Measurements from ENCODE around the gene WHRN. TPM values are rescaled to one million over a fixed set of nuclear protein-coding genes. Genes with fewer than 3 reads are reported as not detected.

The WHRN gene
- total and polyA plus RNA-seq, 2 of the 13 experiments (the other 11 are each of a cell fraction or from before 2014, with no cell fraction given), result 2.3 to 5.3 TPM

DNA sequence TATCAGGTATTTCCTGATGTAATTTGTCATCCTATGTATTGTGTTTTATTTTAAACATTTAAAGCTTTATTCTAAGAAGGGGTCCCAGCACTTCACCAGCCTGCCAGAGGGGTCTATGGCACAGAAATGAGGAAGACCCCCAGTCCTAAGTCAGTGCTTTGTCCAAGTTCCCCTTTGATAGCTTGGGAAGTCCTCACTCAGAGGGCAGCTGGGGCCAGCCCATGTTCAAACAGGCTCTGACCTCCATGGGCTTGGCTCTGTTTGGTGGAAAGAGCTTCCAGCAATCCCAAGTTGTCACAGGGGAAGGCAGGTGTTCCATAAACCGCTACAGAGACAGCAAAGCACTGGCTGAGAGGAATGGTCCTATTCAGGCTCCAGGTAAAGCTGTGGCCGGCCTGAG, 90.9 kb downstream of the WHRN start:
- 40% methylated on average over 1 of the region's 2 CpGs for WGBS (ENCODE audit: low lambda C conversion rate)
- CTCF ChIA-PET (ENCODE audit: low intra/inter-chr PET ratio, low total read pairs), result no interaction called here
- Histone ChIP-seq H3K9me3 (ENCODE audit: low read length) (no peaks in the 10 kb centered on the region), H2AFZ (ENCODE audit: low read length) (no peak overlapping the region), H3K4me1 (ENCODE audit: insufficient read depth, low read length) (peaks cover 8% of the 10 kb centered on the region), H3K79me2 (ENCODE audit: insufficient read depth, low read length) (no peaks in the 10 kb centered on the region), H3K4me2 (ENCODE audit: low read depth, low read length) (no peak overlapping the region), H3K36me3 (replicated peaks in 1 of 2; ENCODE audit: control insufficient read depth in 1 of 2, insufficient read depth in 2 of 2, low read length in 2 of 2) (no peaks in the 10 kb centered on the region), H3K9ac (ENCODE audit: insufficient read depth, low read depth, low read length) (no peak overlapping the region), H4K20me1 (ENCODE audit: insufficient read depth, low read length) (no peaks in the 10 kb centered on the region), H3K27ac (ENCODE audit: extremely low read length, insufficient read depth, low read length) (no peak overlapping the region), H3K27me3 (ENCODE audit: control insufficient read depth in 1 of 2, insufficient read depth in 2 of 2, low read length in 2 of 2) (no peaks in the 10 kb centered on the region), H3K4me3 (replicated peaks in 1 of 3; ENCODE audit: insufficient read depth in 1 of 3, low read depth in 2 of 3, low read length in 3 of 3) (no peak overlapping the region)
- DNase-seq (ENCODE audit: low spot score) (no peak), ATAC-seq (no peak; the same call in 2 of the 3 replicates), FAIRE-seq (no peak)
- TF ChIP-seq, protein P1, sequence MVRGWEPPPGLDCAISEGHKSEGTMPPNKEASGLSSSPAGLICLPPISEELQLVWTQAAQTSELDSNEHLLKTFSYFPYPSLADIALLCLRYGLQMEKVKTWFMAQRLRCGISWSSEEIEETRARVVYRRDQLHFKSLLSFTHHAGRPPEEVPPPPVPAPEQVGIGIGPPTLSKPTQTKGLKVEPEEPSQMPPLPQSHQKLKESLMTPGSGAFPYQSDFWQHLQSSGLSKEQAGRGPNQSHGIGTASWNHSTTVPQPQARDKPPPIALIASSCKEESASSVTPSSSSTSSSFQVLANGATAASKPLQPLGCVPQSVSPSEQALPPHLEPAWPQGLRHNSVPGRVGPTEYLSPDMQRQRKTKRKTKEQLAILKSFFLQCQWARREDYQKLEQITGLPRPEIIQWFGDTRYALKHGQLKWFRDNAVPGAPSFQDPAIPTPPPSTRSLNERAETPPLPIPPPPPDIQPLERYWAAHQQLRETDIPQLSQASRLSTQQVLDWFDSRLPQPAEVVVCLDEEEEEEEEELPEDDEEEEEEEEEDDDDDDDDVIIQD (CRISPR knock-in tag; IDR thresholded peaks at IDR 0.05; ENCODE audit: low read depth), result no peak
- TF ChIP-seq ZFYVE20 (CRISPR knock-in tag; IDR thresholded peaks at IDR 0.05; ENCODE audit: borderline replicate concordance, low read depth) (no peak), TAF15 (IDR thresholded peaks at IDR 0.05; ENCODE audit: low read depth, low read length, poor library complexity, severe bottlenecking) (no peak), NPAS2 (CRISPR knock-in tag; IDR thresholded peaks at IDR 0.05; ENCODE audit: borderline replicate concordance) (no peak), RAD51 (IDR thresholded peaks at IDR 0.05; ENCODE audit: borderline replicate concordance) (no peak), EHMT2 (IDR thresholded peaks at IDR 0.05; ENCODE audit: borderline replicate concordance, low read depth, low read length) (no peak), MAFK (conservative IDR thresholded peaks at IDR 0.05 in 1 of 2, IDR thresholded peaks at IDR 0.05 in 1 of 2; ENCODE audit: low read length in 2 of 2) (no peak), JARID2 (CRISPR knock-in tag; IDR thresholded peaks at IDR 0.05; ENCODE audit: insufficient replicate concordance) (no peak)
- TF ChIP-seq, protein P2, sequence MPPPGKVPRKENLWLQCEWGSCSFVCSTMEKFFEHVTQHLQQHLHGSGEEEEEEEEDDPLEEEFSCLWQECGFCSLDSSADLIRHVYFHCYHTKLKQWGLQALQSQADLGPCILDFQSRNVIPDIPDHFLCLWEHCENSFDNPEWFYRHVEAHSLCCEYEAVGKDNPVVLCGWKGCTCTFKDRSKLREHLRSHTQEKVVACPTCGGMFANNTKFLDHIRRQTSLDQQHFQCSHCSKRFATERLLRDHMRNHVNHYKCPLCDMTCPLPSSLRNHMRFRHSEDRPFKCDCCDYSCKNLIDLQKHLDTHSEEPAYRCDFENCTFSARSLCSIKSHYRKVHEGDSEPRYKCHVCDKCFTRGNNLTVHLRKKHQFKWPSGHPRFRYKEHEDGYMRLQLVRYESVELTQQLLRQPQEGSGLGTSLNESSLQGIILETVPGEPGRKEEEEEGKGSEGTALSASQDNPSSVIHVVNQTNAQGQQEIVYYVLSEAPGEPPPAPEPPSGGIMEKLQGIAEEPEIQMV (CRISPR knock-in tag; IDR thresholded peaks at IDR 0.05; ENCODE audit: low read depth), result no peak
- TF ChIP-seq, protein P3, sequence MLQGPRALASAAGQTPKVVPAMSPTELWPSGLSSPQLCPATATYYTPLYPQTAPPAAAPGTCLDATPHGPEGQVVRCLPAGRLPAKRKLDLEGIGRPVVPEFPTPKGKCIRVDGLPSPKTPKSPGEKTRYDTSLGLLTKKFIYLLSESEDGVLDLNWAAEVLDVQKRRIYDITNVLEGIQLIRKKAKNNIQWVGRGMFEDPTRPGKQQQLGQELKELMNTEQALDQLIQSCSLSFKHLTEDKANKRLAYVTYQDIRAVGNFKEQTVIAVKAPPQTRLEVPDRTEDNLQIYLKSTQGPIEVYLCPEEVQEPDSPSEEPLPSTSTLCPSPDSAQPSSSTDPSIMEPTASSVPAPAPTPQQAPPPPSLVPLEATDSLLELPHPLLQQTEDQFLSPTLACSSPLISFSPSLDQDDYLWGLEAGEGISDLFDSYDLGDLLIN (CRISPR knock-in tag; IDR thresholded peaks at IDR 0.05; ENCODE audit: borderline replicate concordance), result no peak
- POLR2A ChIA-PET, result no interaction called here
- no TSS peak for BruUV-seq (replicated peaks)
- intact Hi-C loops (cut with micrococcal nuclease; ENCODE audit: unreplicated experiment) (no loop called here), in situ Hi-C loops (cut with HindIII; ENCODE audit: extremely low pct_ligation_motif_present, low pct_unique_long_range_greater_than_20kb) (loop anchor here (25.0 kb wide), 1 partner anchor 498 kb away; no protein-coding TSS in a partner anchor)

Data from HepG2 (cell line).